22Rv1 (cell line): ENCODE data around the gene PLB1.

Source experiments
- ZFX ChIP-seq: fragments of 450-650 bp; IDR thresholded peaks from 2 replicates; pipeline ENCODE4 v1.6.1; 2017; ENCODE audit warnings: antibody characterized with exemption, borderline replicate concordance
- TF ChIP-seq, protein P1 (sequence below): fragments of 450-650 bp; IDR thresholded peaks from 2 replicates; pipeline ENCODE4 v1.5.1; 2017; ENCODE audit warnings: mild to moderate bottlenecking

DNA sequence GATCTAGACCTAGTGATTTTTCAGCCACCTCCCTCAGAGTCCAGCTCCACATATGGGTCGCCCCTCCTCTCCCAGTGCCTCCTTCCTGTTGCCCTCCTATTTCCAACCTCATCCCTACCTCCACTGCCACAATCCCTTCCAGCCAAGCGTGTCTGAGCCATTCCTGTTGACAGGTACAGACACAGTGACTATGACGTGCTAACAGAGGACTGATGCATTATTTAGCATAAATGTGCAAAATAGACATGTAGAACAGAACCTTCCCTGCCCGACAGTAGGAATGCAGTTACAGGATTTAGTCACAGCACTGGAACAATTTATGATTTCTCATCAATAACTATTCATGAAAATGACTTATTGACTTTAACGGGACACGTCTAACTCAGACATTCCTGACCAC lies 171.4 kb downstream of the PLB1 start:
- TF ChIP-seq, protein P1, sequence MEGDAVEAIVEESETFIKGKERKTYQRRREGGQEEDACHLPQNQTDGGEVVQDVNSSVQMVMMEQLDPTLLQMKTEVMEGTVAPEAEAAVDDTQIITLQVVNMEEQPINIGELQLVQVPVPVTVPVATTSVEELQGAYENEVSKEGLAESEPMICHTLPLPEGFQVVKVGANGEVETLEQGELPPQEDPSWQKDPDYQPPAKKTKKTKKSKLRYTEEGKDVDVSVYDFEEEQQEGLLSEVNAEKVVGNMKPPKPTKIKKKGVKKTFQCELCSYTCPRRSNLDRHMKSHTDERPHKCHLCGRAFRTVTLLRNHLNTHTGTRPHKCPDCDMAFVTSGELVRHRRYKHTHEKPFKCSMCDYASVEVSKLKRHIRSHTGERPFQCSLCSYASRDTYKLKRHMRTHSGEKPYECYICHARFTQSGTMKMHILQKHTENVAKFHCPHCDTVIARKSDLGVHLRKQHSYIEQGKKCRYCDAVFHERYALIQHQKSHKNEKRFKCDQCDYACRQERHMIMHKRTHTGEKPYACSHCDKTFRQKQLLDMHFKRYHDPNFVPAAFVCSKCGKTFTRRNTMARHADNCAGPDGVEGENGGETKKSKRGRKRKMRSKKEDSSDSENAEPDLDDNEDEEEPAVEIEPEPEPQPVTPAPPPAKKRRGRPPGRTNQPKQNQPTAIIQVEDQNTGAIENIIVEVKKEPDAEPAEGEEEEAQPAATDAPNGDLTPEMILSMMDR, result no peak
- no peak for TF ChIP-seq ZFX
